Stomach (tissue), 9 donors: ENCODE data around the gene THSD4. TPM values are rescaled to one million over a fixed set of nuclear protein-coding genes. Genes with fewer than 3 reads are reported as not detected.

Experiments
- DNase-seq, 2 donors: peaks; one replicate each; pipeline versions ENCODE4 v3.0.0 to v3.0.0-alpha.2; 2013 to 2019
- H3K27ac ChIP-seq, 5 donors: fragments of 200-600 bp in 4 of 5; sonication (generic) in 4 of 5; one replicate each; pipeline ENCODE4 v1.5.1; 2013 to 2019; ENCODE audit warnings: mild to moderate bottlenecking in 1 of 5, moderate library complexity in 1 of 5
- H3K27me3 ChIP-seq, 3 donors: fragments of 200-600 bp; sonication (generic); one replicate each; pipeline ENCODE4 v1.5.1; 2017 to 2019; ENCODE audit warnings: mixed run types in 1 of 3
- H3K36me3 ChIP-seq, 4 donors: fragments of 200-600 bp; sonication (generic); 1 replicate in 3 of 4; 2 replicates in 1 of 4; pipeline ENCODE4 v1.5.1; 2016 to 2019
- H3K4me1 ChIP-seq, 4 donors: fragments of 200-600 bp; sonication (generic); one replicate each; pipeline ENCODE4 v1.5.1; 2016 to 2019
- H3K4me3 ChIP-seq, 4 donors: fragments of 200-600 bp; sonication (generic) in 3 of 4; one replicate each; pipeline ENCODE4 v1.5.1; 2016 to 2019; ENCODE audit warnings: mild to moderate bottlenecking in 1 of 4
- H3K9me3 ChIP-seq, 4 donors: fragments of 200-600 bp; sonication (generic); one replicate each; pipeline ENCODE4 v1.5.1; 2016 to 2019
- CTCF ChIP-seq, 7 experiments: fragments of 450-650 bp in 4 of 7; fragments of 200-600 bp in 3 of 7; sonication (generic) in 3 of 7; IDR thresholded peaks; one replicate each; pipeline ENCODE4 v1.5.1; 2016 to 2019; ENCODE audit warnings: antibody characterized with exemption in 7 of 7, control low read depth in 2 of 7, mild to moderate bottlenecking in 1 of 7
- EP300 ChIP-seq: sonication (generic); formaldehyde crosslinking; IDR thresholded peaks from one replicate; pipeline ENCODE4 v1.6.1; 2017; ENCODE audit warnings: antibody characterized with exemption
- POLR2A ChIP-seq, 4 donors: fragments of 450-650 bp; IDR thresholded peaks; one replicate each; pipeline ENCODE4 v1.6.1; 2016; ENCODE audit warnings: antibody characterized with exemption in 4 of 4, control low read depth in 2 of 4, mild to moderate bottlenecking in 1 of 4, moderate library complexity in 1 of 4
- POLR2AphosphoS5 ChIP-seq, 3 donors: sonication (generic); formaldehyde crosslinking; IDR thresholded peaks; one replicate each; pipeline ENCODE4 v1.6.1; 2016; ENCODE audit warnings: antibody characterized with exemption in 3 of 3
- WGBS, 5 donors: extraction: QIAGEN DNeasy Blood & Tissue Kit in 3 of 5; methylation state at CpG; one replicate each; pipeline versions ENCODE4 v1.1.5 to v1.1.7; 2013 to 2018; 5-methylcytosine and 5-hydroxymethylcytosine counted together
- intact Hi-C: fragments of 100-400 bp; cut with DNase I; formaldehyde crosslinking; loops from one replicate; pipeline ENCODE4 v1.15.1; 2023; ENCODE audit warnings: low total_unique reads
- polyA plus RNA-seq, 3 donors: library from polyadenylated mRNA; stranded (reverse); fragments of 200-250 nt; gene quantifications; one replicate each; pipeline ENCODE4 v1.2.3, GENCODE V29; 2013
- total RNA-seq, 5 donors: library from RNA; depleted of rRNA; stranded (reverse); fragments of >200 nt; gene quantifications; one replicate each; pipeline versions ENCODE4 v1.1.0 to v1.2.3, GENCODE V29; 2014 to 2016
- donor health status: healthy with polysubstance abuse.
- donor health status: Bipolar disorder and iron deficiency.
- donor health status: healthy.

The THSD4 gene
- total and polyA plus RNA-seq, 8 donors = 1.8 to 79.4 (median 22.0) TPM

- DNase-seq = no peak
- H3K27ac ChIP-seq = no peak overlapping the region
- H3K36me3 ChIP-seq = no peaks in the 10 kb centered on the region
- no peak for TF ChIP-seq CTCF (IDR thresholded peaks at IDR 0.05)
- TF ChIP-seq EP300 = no peak
- no peak for TF ChIP-seq POLR2AphosphoS5 (IDR thresholded peaks at IDR 0.05)
- no peak for TF ChIP-seq POLR2A (IDR thresholded peaks at IDR 0.05)
- H3K4me3 ChIP-seq = no peak overlapping the region
- 67 to 71% (median 69%) methylated on average over 4 of the region's 4 CpGs for WGBS, 5 donors
- peaks cover 7 to 23% (median 13%) of the 10 kb centered on the region in 4 donors for H3K4me1 ChIP-seq
- intact Hi-C loops = no loop called here
- no peaks in the 10 kb centered on the region for H3K27me3 ChIP-seq
- H3K9me3 ChIP-seq = peaks cover 0 to under 1% (median 0%) of the 10 kb centered on the region in 4 donors
Measured at GRCh38 chr15:71505962-71506361, 390.7 kb downstream of the THSD4 start.

- intact Hi-C loops = no loop called here
- peaks cover 3 to 23% (median 12%) of the 10 kb centered on the region in 4 donors for H3K4me1 ChIP-seq
- no peak overlapping the region for H3K4me3 ChIP-seq
- 67 to 89% (median 68%) methylated on average over 3 to 4 of the region's 4 CpGs for WGBS, 5 donors
- DNase-seq = no peak
- TF ChIP-seq POLR2AphosphoS5 (IDR thresholded peaks at IDR 0.05) (no peak), EP300 (no peak), CTCF (IDR thresholded peaks at IDR 0.05) (no peak), POLR2A (IDR thresholded peaks at IDR 0.05) (no peak)
- no peaks in the 10 kb centered on the region for H3K9me3 ChIP-seq
- H3K27me3 ChIP-seq = no peaks in the 10 kb centered on the region
- H3K36me3 ChIP-seq = no peaks in the 10 kb centered on the region
- no peak overlapping the region for H3K27ac ChIP-seq
Measured at GRCh38 chr15:71506946-71507345, 391.7 kb downstream of the THSD4 start.

GRCh38 chr15:71508081-71508682 lies 392.9 kb downstream of the THSD4 start:
- intact Hi-C loops = no loop called here

GRCh38 chr15:71509139-71509538 lies 393.9 kb downstream of the THSD4 start:
- peaks cover 12 to 22% (median 18%) of the 10 kb centered on the region in 4 donors for H3K4me1 ChIP-seq
- no peaks in the 10 kb centered on the region for H3K36me3 ChIP-seq
- TF ChIP-seq EP300 = no peak
- TF ChIP-seq POLR2A (IDR thresholded peaks at IDR 0.05) = no peak
- no peak for TF ChIP-seq POLR2AphosphoS5 (IDR thresholded peaks at IDR 0.05)
- TF ChIP-seq CTCF (IDR thresholded peaks at IDR 0.05) = no peak
- 44 to 60% (median 50%) methylated on average over 1 of the region's 1 CpG for WGBS, 5 donors
- DNase-seq = no peak
- intact Hi-C loops = no loop called here
- no peak overlapping the region for H3K27ac ChIP-seq
- H3K27me3 ChIP-seq = no peaks in the 10 kb centered on the region
- H3K9me3 ChIP-seq = no peaks in the 10 kb centered on the region
- H3K4me3 ChIP-seq = no peak overlapping the region

More at GRCh38 chr15:71508081-71508682, 392.9 kb downstream of the THSD4 start:
- Histone ChIP-seq H3K36me3 (no peaks in the 10 kb centered on the region), H3K27me3 (no peaks in the 10 kb centered on the region), H3K9me3 (no peaks in the 10 kb centered on the region), H3K4me3 (no peak overlapping the region), H3K27ac (no peak overlapping the region), H3K4me1 (peaks cover 12 to 23% (median 17%) of the 10 kb centered on the region in 4 donors)
- WGBS, 5 donors = 79 to 89% (median 86%) methylated on average over 4 of the region's 4 CpGs
- DNase-seq = no peak
- TF ChIP-seq POLR2AphosphoS5 (IDR thresholded peaks at IDR 0.05) (no peak), POLR2A (IDR thresholded peaks at IDR 0.05) (no peak), EP300 (no peak), CTCF (IDR thresholded peaks at IDR 0.05) (no peak)
